ENCODE data around the gene NACC2. TPM values are rescaled to one million over a fixed set of nuclear protein-coding genes. Genes with fewer than 3 reads are reported as not detected.

NACC2 gene
- total RNA-seq, 2 donors from 2014 or later = 7.8 to 9.7 TPM

DNA sequence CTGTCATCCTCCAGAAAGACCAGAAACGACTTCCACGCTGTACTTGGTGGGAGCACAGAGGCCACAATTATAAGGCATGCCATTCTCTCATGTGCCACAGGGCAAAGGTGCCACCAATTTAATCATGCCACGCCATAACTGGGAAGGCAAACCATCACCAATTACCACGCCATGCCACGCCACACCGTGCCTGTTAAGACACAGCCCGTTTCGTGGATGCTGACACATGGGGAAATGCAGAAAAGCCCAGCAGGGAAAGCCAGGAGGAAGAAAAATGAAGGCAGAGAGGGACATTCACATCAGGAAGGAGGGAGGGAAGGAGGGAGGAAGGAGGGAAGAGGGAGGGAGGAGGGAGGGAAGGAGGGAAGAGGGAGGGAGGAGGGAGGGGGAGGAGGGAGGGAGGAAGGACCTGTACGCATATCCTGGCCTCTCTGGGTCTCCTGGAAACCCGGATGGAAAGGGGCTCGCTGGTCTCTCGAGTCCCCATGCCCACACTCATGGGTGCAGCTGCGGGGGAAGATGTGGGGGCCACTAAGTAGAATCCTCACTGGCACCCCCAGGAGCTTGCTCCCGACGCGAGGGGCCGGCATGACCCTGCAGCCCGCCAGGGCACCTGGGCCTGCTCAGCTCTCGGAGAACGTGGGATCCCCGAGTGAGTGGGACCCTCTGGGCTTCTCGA is 72.2 kb downstream of the NACC2 start:
- no peak for ATAC-seq (replicated peaks)
- Mint-ChIP-seq H3K27ac (no peak overlapping the region), H3K36me3 (ENCODE audit: low read depth) (no peaks in the 10 kb centered on the region), H3K27me3 (no peaks in the 10 kb centered on the region), H3K4me3 (no peak overlapping the region), H3K9me3 (no peaks in the 10 kb centered on the region), H3K4me1 (peaks cover 9% of the 10 kb centered on the region)

- no peaks in the 10 kb centered on the region for H3K36me3 Mint-ChIP-seq (ENCODE audit: low read depth)
- H3K27ac Mint-ChIP-seq = no peak overlapping the region
- no peak overlapping the region for H3K4me3 Mint-ChIP-seq
- ATAC-seq (replicated peaks) = no peak
- H3K4me1 Mint-ChIP-seq = peaks cover 9% of the 10 kb centered on the region
- no peaks in the 10 kb centered on the region for H3K27me3 Mint-ChIP-seq
- no peaks in the 10 kb centered on the region for H3K9me3 Mint-ChIP-seq
Measured at GRCh38 chr9:136021872-136022681, 73.0 kb downstream of the NACC2 start.

DNA sequence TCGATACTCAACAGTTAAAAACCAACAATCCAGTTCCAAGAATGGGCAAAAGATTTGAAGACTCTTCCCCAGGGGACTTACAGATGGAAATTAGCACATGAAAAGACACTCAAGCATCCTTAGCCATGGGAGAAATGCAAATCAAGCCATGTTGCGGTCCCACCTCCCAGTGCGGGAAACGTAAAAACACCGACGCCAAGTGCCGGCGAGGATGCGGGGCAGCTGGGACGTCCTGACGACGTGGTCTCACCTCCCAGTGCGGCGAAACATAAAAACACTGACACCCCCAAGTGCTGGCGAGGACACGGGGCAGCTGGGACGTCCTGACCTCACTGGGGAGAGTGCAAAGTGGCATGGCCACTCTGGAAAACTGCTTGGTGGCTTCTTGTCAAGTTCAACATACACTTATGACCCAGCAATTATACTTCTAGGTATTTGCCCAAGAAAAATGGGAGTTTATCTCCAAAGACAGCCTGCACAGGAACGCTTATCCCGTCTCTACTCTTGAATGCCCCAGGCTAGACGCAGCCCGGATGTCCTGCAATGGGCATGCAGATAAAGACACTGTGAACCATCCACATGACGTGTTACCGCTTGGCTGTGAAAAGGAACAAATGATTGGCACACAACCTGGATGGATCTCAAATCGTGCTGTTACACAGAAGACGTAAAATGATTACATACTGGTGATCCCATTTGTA is 73.8 kb downstream of the NACC2 start:
- H3K4me3 Mint-ChIP-seq = no peak overlapping the region
- peaks cover 9% of the 10 kb centered on the region for H3K4me1 Mint-ChIP-seq
- ATAC-seq (replicated peaks) = no peak
- H3K36me3 Mint-ChIP-seq (ENCODE audit: low read depth) = no peaks in the 10 kb centered on the region
- H3K27me3 Mint-ChIP-seq = no peaks in the 10 kb centered on the region
- H3K27ac Mint-ChIP-seq = no peak overlapping the region
- no peaks in the 10 kb centered on the region for H3K9me3 Mint-ChIP-seq

GRCh38 chr9:136020671-136021070 is 74.4 kb downstream of the NACC2 start:
- peaks cover 9% of the 10 kb centered on the region for H3K4me1 Mint-ChIP-seq
- no peaks in the 10 kb centered on the region for H3K36me3 Mint-ChIP-seq (ENCODE audit: low read depth)
- H3K27ac Mint-ChIP-seq = no peak overlapping the region
- H3K9me3 Mint-ChIP-seq = no peaks in the 10 kb centered on the region
- ATAC-seq (replicated peaks) = no peak
- H3K27me3 Mint-ChIP-seq = no peaks in the 10 kb centered on the region
- no peak overlapping the region for H3K4me3 Mint-ChIP-seq

DNA sequence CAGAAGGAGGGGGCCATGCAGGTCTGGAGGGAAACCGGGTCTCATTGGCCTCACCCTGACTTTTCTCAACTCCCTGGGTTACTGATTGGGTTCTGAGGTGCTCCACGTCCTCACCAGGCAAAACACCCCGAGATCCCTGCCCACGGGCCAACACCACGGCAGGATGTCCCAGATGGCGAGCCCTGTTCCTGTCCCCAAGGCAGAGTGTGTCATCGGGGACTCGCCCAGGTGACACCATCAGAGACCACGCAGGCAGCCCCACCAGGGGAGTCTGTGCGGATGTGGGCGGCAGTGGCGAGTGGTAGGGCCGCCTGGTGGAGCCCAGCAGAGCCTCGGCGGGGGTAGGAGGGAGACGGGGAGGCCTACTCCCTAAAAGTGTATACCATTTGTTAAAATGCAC is 74.9 kb downstream of the NACC2 start:
- Mint-ChIP-seq H3K4me1 (peaks cover 9% of the 10 kb centered on the region), H3K36me3 (ENCODE audit: low read depth) (no peaks in the 10 kb centered on the region), H3K27me3 (no peaks in the 10 kb centered on the region), H3K4me3 (no peak overlapping the region), H3K27ac (no peak overlapping the region), H3K9me3 (no peaks in the 10 kb centered on the region)
- no peak for ATAC-seq (replicated peaks)

DNA sequence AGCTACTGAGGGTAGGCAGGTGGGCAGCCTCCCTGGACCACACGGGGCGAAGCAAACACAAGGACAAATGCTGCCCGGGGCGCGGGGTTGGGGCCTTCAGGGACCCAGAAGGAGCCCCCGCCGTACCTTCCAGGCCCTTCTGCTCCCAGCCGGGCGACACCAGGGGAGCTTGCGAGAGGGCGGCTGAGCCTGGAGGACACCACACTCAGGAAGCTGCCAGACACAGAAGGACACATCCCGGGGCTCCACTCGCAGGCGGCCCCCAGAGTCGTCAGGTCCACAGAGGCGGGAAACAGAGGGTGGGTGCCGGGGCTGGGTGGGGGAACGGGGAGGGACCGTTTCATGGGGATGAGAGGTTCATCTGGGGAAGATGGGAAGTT is 75.4 kb downstream of the NACC2 start:
- no peaks in the 10 kb centered on the region for H3K9me3 Mint-ChIP-seq
- H3K4me1 Mint-ChIP-seq = peaks cover 9% of the 10 kb centered on the region
- H3K4me3 Mint-ChIP-seq = no peak overlapping the region
- no peak overlapping the region for H3K27ac Mint-ChIP-seq
- H3K27me3 Mint-ChIP-seq = no peaks in the 10 kb centered on the region
- H3K36me3 Mint-ChIP-seq (ENCODE audit: low read depth) = no peaks in the 10 kb centered on the region
- no peak for ATAC-seq (replicated peaks)

GRCh38 chr9:136019041-136019680 is 75.9 kb downstream of the NACC2 start:
- H3K4me3 Mint-ChIP-seq = no peak overlapping the region
- H3K27me3 Mint-ChIP-seq = no peaks in the 10 kb centered on the region
- no peak for ATAC-seq (replicated peaks)
- H3K27ac Mint-ChIP-seq = no peak overlapping the region
- H3K9me3 Mint-ChIP-seq = no peaks in the 10 kb centered on the region
- no peaks in the 10 kb centered on the region for H3K36me3 Mint-ChIP-seq (ENCODE audit: low read depth)
- H3K4me1 Mint-ChIP-seq = peaks cover 8% of the 10 kb centered on the region

GRCh38 chr9:136018257-136019031 is 76.6 kb downstream of the NACC2 start:
- Mint-ChIP-seq H3K4me3 (no peak overlapping the region), H3K9me3 (no peaks in the 10 kb centered on the region), H3K4me1 (peaks cover 1% of the 10 kb centered on the region), H3K27ac (no peak overlapping the region), H3K36me3 (ENCODE audit: low read depth) (no peaks in the 10 kb centered on the region), H3K27me3 (no peaks in the 10 kb centered on the region)
- no peak for ATAC-seq (replicated peaks)

- ATAC-seq (replicated peaks) = no peak
- no peaks in the 10 kb centered on the region for H3K9me3 Mint-ChIP-seq
- H3K4me1 Mint-ChIP-seq = no peaks in the 10 kb centered on the region
- no peaks in the 10 kb centered on the region for H3K36me3 Mint-ChIP-seq (ENCODE audit: low read depth)
- no peaks in the 10 kb centered on the region for H3K27me3 Mint-ChIP-seq
- no peak overlapping the region for H3K27ac Mint-ChIP-seq
- no peak overlapping the region for H3K4me3 Mint-ChIP-seq
Measured at GRCh38 chr9:136017289-136018190, 77.5 kb downstream of the NACC2 start.

GRCh38 chr9:136016572-136017288 is 78.4 kb downstream of the NACC2 start:
- no peaks in the 10 kb centered on the region for H3K27me3 Mint-ChIP-seq
- no peak overlapping the region for H3K27ac Mint-ChIP-seq
- no peak for ATAC-seq (replicated peaks)
- no peaks in the 10 kb centered on the region for H3K9me3 Mint-ChIP-seq
- H3K4me3 Mint-ChIP-seq = no peak overlapping the region
- H3K36me3 Mint-ChIP-seq (ENCODE audit: low read depth) = no peaks in the 10 kb centered on the region
- no peaks in the 10 kb centered on the region for H3K4me1 Mint-ChIP-seq

- H3K27ac Mint-ChIP-seq = no peak overlapping the region
Measured at GRCh38 chr9:136015656-136016571, 79.2 kb downstream of the NACC2 start.

More at GRCh38 chr9:136015656-136016571, 79.2 kb downstream of the NACC2 start:
- Mint-ChIP-seq H3K27me3 (no peaks in the 10 kb centered on the region), H3K9me3 (no peaks in the 10 kb centered on the region), H3K4me1 (no peaks in the 10 kb centered on the region), H3K4me3 (no peak overlapping the region), H3K36me3 (ENCODE audit: low read depth) (no peaks in the 10 kb centered on the region)
- ATAC-seq (replicated peaks) = no peak
